ENCODE data around the gene DCP1B.
A peak's percentile ranks its signal among the peaks of the same experiment; 100 is the strongest.

Gene DCP1B

GRCh38 chr12:2004113-2004929 lies at the start of gene DCP1B:
TSS of gene DCP1B (minus strand) at chr12:2004457. CDS start at chr12:2004431, 26 bp downstream.
- peak; percentile 80 to 91 for DNase-seq (ENCODE audit: low read depth in 1 of 2, low spot score in 1 of 2)

GRCh38 chr12:2053691-2054090 lies 49.4 kb upstream of the DCP1B start:
- no peak for DNase-seq (ENCODE audit: low read depth in 1 of 2, low spot score in 1 of 2)

- DNase-seq (ENCODE audit: low read depth in 1 of 2, low spot score in 1 of 2) = no peak
Observed at GRCh38 chr12:2052826-2053678, 48.8 kb upstream of the DCP1B start, which contains the start of gene CACNA1C. TSS of gene CACNA1C (plus strand) at chr12:2052987. CDS start at chr12:2053563, 576 bp downstream.

GRCh38 chr12:2051700-2052621 lies 47.7 kb upstream of the DCP1B start:
- DNase-seq (ENCODE audit: low read depth in 1 of 2, low spot score in 1 of 2) = no peak

- no peak for DNase-seq (ENCODE audit: low read depth in 1 of 2, low spot score in 1 of 2)
Observed at GRCh38 chr12:2049604-2050540, 45.6 kb upstream of the DCP1B start.

- DNase-seq (ENCODE audit: low read depth in 1 of 2, low spot score in 1 of 2) = no peak
Observed at GRCh38 chr12:2047752-2048151, 43.5 kb upstream of the DCP1B start.

- no peak for DNase-seq (ENCODE audit: low read depth in 1 of 2, low spot score in 1 of 2)
Observed at GRCh38 chr12:2046957-2047356, 42.7 kb upstream of the DCP1B start.

GRCh38 chr12:2044165-2044564 lies 39.9 kb upstream of the DCP1B start:
- DNase-seq (ENCODE audit: low read depth in 1 of 2, low spot score in 1 of 2) = no peak

GRCh38 chr12:2043054-2043453 lies 38.8 kb upstream of the DCP1B start:
- DNase-seq (ENCODE audit: low read depth in 1 of 2, low spot score in 1 of 2) = no peak

GRCh38 chr12:2039034-2039433 lies 34.8 kb upstream of the DCP1B start:
- DNase-seq (ENCODE audit: low read depth in 1 of 2, low spot score in 1 of 2) = no peak

GRCh38 chr12:2035431-2036055 lies 31.3 kb upstream of the DCP1B start:
- no peak for DNase-seq (ENCODE audit: low read depth in 1 of 2, low spot score in 1 of 2)

GRCh38 chr12:2034633-2035430 lies 30.6 kb upstream of the DCP1B start:
- peak; percentile 72 to 79 for DNase-seq (ENCODE audit: low read depth in 1 of 2, low spot score in 1 of 2)

GRCh38 chr12:2032506-2032905 lies 28.2 kb upstream of the DCP1B start:
- DNase-seq (ENCODE audit: low read depth in 1 of 2, low spot score in 1 of 2) = no peak

- DNase-seq (ENCODE audit: low read depth in 1 of 2, low spot score in 1 of 2) = no peak
Observed at GRCh38 chr12:2029851-2030250, 25.6 kb upstream of the DCP1B start.

GRCh38 chr12:2027351-2027750 lies 23.1 kb upstream of the DCP1B start:
- no peak for DNase-seq (ENCODE audit: low read depth in 1 of 2, low spot score in 1 of 2)

- DNase-seq (ENCODE audit: low read depth in 1 of 2, low spot score in 1 of 2) = no peak
Observed at GRCh38 chr12:2023365-2023764, 19.1 kb upstream of the DCP1B start.

- DNase-seq (ENCODE audit: low read depth in 1 of 2, low spot score in 1 of 2) = no peak
Observed at GRCh38 chr12:2020511-2020910, 16.3 kb upstream of the DCP1B start.

- DNase-seq (ENCODE audit: low read depth in 1 of 2, low spot score in 1 of 2) = no peak
Observed at GRCh38 chr12:2019126-2019525, 14.9 kb upstream of the DCP1B start.

- no peak for DNase-seq (ENCODE audit: low read depth in 1 of 2, low spot score in 1 of 2)
Observed at GRCh38 chr12:2018391-2018790, 14.1 kb upstream of the DCP1B start.
